NCI-H2227 treated with DMSO at 0.1 percent for 48 hours (cell line): ENCODE data around the gene SLC9A3.

Experiments
- DNase-seq: peaks from one replicate; lab custom pipeline; 2025; lab: John Stamatoyannopoulos, UW

SLC9A3 gene

DNA sequence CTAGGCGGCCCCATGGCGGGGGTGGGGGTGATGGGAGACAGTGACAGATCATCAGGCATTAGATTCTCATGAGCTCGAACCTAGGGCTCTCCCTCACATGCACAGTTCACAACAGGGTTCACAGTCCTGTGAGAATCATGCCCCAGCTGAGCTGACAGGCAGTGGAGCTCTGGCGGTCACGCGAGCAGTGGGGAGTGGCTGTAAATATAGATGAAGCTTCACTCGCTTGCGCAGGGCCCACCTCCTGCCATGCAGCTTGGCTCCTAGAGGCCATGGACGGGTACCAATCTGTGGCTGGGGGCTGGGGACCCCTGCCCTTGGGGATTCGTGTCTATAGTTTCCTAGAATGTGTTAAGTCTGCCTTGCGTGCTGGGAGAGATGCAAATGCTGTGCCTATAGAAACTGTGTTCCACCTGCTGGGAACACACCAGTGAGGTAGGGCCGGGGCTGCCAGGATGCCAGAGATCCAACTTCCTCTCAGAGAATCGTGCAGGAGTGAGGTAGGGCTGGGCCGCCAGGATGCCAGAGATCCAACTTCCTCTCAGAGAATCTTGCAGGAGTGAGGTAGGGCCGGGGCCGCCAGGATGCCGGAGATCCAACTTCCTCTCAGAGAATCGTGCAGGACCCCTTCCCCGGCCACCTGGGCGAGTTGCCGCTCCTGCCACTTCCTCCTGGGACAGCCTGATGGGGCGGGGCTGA, 95.3 kb downstream of the SLC9A3 start:
- DNase-seq: no peak

DNA sequence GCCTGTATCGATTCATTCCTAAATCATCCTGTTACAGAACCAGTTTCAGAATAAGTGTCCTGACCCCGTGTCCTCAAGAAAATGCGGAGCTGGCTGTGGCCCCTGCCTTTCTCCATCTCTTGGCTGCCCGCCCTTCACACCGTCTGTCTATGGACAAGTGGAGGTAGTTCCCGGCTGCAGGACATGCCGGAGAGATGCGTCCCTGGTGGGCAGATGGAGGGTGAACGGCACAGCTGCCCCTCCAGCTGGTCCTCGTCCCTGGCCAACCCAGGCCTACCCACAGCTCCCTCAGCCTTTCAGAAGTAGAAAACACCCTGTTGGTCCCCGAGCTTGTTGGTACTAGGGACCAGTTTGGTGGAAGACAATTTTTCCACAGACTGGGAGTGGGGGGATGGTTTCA, 96.0 kb downstream of the SLC9A3 start:
- no peak for DNase-seq

DNA sequence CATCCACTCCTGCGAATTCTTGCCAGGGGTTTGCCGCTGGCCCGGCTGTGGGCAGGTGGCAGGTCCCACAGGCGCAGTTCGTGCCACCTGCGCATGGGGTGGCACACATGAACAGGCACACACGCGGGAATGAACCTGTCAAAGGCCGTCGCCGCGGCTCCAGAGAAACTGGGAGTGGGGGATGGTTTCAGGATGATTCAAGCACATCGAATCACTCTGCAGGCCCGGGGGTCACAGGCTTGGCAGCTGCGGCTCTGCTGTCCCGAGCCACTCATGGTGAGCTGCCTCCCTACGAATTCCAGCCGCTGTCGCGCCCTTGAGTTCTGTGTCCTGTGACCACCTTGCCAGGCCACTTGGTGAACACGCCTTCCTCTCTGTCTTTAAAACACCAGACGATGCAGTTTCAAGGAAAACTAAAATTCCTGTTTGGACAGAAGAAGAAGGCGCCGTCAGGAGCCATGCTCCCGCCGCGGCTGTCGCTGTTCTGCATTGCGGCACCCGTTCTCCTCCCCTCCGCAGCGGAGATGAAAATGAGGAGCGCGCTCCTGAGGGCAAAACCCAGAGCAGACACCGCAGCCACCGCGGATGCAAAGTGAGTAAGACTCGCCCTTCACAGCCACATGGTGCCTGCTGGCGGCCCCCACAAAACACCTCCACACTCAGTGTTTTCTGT, 96.7 kb downstream of the SLC9A3 start:
- DNase-seq: no peak

DNA sequence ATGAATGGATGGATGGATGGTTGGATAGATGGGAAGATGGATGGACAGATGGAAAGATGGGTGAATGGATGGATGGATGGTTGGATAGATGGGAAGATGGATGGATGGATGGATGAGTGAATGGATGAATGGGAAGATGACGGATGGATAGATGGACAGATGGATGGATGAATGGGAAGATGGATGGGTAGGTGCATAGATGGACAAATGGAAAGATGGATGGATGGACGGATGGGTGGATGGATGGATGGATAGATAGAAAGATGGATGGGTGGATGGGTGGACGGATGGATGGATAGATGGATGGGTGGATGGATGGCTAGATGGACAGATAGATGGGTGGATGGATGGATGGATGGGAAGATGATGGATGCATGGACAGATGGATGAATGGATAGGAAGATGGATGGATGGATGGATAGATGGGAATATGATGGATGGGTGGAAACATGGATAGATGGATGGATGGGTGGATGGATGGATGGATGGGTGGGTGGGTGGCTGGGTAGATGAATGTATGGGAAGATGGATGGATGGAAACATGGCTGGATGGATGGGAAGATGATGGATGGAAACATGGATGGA, 97.8 kb downstream of the SLC9A3 start:
- DNase-seq: no peak

DNA sequence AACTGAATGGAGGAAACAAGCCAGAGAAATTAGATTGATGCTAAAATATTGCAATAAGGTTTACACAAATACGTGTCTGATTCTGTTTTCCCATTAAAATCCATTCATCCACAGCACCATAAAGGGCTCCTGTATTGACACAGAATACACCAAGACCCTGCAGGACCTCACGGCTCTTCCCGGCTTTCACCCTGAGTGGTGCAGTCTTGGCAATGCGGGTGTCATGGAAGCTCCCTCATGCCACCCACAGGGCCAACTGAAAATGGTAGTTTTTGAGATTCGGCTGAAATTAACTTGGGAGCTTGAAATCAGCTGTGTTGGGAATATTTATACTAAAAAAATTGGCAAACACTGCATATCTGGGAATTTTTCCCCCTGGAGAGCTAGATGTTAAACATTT, 98.5 kb downstream of the SLC9A3 start:
- no peak for DNase-seq

DNA sequence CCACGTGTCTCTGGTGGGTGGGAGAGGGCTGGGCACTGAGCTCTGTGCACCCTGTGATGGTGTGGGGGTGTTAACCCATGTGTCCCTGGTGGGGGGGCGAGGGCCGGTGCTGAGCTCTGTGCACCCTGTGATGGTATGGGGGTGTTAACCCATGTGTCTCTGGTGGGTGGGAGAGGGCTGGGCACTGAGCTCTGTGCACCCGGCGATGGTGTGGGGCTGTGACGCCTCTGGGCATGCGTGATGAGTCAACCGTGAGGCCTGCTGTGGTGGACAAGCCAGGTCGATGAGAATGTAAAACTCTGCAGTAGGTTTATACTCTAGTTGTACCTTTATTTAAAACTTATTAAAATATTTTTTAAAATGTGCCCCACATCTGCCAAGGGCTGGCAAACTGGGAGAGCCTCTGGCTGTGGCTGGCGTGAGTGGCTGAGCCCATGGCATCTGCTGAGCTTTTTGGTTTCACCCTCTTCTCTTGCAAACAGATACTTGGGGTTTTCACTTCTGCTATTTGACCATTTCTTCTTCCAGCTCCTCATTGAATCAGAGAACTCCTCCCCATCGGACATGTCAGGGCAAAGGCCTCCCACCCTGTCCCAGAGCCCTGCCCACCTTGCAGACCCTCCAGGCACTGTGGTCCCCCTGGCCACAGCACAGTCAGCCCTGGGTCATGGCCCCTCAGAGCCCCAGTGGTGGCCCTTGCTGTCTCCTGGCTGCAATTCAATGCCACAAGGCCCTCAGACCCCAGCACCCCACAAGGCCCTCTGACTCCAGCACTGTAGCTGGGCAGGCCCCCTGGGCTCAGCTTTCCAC, 99.7 kb downstream of the SLC9A3 start:
- DNase-seq: no peak

DNA sequence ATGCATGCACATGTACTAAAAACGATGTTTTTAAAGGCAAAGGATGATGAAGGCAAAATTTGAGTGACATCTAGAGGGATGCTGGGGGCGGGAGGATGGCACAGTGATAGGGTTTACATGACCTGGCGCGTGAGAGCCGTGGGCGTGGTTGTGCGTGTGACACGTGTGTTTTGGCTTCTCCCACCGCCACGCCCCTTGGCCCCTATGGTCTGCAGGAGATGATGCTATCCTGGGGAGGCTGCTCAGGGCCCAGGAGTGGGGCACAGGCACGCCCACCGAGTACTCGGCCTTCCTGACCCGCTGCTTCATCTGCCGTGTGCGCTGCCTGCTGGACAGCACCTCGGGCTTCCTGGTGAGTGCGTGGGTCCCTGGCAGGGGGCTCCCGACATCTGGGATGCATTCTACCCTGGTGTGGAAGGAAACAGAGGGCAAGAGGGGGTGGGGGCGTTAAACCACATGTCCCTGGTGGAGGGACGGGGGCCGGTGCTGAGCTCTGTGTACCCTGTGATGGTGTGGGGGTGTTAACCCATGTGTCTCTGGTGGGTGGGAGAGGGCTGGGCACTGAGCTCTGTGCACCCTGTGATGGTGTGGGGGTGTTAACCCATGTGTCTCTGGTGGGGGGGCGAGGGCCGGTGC, 100.5 kb downstream of the SLC9A3 start:
- no peak for DNase-seq

DNA sequence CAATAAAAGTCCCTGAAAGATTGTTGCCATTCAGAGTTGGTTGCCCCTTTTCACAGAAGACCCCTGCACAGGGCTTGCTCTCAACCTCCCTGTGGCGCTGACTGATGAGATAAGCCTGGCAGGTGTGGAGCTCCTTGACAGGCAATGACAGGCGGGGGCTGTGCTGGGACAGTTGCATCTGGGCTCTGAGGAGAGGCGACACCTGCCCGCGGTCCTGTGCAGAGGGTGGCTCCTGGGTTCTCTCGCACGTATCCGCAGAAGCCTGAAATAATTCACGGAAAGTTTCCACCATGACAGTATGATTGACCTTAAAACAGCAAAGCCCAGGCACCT, 101.0 kb downstream of the SLC9A3 start:
- DNase-seq: no peak

DNA sequence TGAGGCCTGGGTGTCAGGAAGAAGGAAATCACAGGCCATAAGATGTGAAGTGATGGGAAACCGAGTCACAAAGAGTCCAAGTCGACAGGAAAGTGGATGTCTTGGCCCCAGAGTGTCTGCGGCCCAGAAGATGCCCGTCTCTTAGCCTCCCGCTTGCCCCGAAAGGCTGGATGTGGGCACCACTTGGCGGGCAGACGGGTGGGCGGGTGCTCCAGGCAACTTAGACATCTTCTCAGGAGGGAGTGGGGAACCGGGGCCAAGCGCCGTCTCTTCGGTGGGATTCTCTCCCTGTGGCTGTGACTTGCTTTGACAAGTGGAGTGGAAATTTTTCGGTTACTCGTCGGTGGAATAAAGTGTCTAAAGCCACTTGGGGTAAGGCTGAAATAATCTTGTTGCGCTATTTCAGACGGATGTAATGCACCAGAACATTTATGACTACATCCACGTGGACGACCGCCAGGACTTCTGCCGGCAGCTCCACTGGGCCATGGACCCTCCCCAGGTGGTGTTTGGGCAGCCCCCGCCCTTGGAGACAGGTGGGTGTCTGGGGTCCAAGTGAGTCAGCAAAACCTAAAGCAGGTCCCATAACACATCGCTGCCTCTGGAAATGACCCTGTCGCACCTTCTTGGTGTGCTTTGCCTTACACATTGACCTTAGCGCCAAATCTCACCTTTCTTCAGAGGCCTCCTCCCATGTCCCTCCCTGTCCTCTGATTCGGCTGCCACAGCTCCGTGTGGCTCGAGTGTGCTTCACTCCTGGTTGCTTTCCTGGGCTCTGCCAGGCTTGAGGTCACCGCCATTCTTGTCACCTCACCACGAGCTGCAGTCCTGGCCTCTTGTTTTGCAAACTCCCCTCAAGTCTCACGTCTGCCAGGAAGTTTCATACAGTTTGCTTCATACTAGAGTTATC, 101.7 kb downstream of the SLC9A3 start:
- DNase-seq: no peak

DNA sequence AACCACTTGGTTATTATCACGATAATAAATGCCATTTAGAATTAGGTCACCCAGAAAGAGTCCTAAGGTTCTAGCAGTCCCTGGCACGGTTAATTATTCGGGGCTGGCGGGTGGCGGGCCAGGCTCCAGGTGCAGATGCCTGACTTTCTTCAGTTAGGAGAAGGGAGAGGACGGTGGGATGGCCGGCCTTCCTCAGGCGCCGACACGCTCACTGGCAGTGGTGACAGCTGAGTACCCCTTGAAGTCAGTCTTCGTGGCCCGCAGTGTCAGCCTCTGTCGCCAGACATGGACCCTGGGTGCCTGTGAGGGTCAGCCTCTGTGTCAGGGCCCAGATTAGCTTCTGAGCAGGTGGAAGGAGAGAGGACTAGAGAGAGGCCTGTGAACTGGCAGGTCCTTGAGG, 102.3 kb downstream of the SLC9A3 start:
- DNase-seq: no peak

DNA sequence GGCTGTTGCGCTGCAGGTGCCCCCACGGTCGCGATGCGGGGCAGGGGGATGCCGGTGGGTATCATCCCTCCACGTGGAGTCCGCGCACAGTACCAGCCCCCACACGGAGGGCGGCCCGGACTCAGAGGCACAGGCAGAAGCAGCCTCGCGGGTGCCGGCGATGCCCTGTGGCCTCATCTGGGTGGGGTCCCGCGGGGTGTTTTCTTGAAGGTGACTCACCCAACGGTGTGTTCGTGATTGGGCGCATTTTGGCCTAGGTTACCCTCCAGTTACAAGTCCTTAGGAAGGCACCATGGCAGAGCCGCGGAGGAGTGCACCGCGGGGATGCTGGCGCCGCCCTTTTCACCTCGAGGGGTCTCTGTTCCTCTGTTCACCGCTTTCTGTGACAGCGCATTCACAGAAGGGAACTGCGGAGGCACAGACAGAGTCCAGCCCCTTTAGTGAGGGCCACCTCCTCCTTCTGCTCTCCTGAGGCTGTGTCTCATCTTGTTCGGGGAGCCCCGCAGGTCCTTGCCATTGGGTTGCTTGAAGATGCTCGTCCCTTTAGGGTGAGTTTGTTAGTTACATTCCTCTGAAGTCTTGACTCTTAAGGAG, 102.9 kb downstream of the SLC9A3 start:
- no peak for DNase-seq

DNA sequence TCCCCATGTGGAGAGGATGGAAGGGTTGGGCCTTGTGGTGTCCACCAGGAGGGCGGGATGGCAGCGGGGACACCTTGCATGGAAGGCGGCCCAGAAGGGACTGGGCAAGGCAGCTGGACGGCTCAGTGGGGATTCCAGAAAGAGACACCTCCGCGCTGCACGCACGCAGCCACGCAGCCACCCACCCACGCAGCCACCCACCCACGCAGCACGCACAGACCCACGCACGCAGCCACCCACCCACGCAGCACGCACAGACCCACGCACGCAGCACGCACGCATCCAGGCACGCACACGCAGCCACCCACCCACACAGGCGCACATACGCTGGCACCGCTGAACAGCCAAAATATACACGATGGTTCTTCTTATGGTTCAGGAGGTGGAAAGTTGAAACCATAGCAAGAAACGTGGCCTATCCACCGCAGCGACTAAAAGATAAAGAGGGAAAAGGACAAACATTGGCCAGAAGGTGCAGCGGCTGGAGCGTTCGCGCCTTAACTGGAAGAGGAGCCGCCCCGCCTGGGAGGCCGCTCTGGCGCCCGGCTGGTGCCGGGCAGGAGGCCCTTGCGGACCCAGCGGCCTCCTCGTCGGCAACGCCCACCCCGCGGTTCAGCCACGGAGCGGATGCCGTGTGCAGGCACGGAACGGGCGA, 103.5 kb downstream of the SLC9A3 start:
- DNase-seq: no peak
